ENCODE data around the gene LIN7B. TPM values are rescaled to one million over a fixed set of nuclear protein-coding genes. Genes with fewer than 3 reads are reported as not detected.

LIN7B gene
- total and polyA plus RNA-seq, 2 of the 13 experiments (the other 11 are each of a cell fraction or from before 2014, with no cell fraction given) = 5.3 to 7.6 TPM

GRCh38 chr19:49085020-49085867, 28.9 kb upstream of the LIN7B start, which contains the start of gene SNRNP70 (continued):
- peak; percentile 69; the same call in 1 of the 2 replicates for TF ChIP-seq CBFB (CRISPR knock-in tag; IDR thresholded peaks at IDR 0.05)
- TF ChIP-seq CERS6 (CRISPR knock-in tag; IDR thresholded peaks at IDR 0.05) = no peak; the same call in 1 of the 2 replicates
- TF ChIP-seq LCORL (IDR thresholded peaks at IDR 0.05) = no peak
- TF ChIP-seq LCORL (CRISPR knock-in tag; IDR thresholded peaks at IDR 0.05) = peak; percentile 65; the same call in 1 of the 2 replicates
- TF ChIP-seq ZNF563 (CRISPR knock-in tag; IDR thresholded peaks at IDR 0.05) = peak; percentile 46
- TF ChIP-seq DNMT1 (CRISPR knock-in tag; IDR thresholded peaks at IDR 0.05) = no peak
- peak; percentile 27; the same call in 1 of the 2 replicates for TF ChIP-seq TARDBP (CRISPR knock-in tag; IDR thresholded peaks at IDR 0.05)
- no peak; the same call in 1 of the 2 replicates for TF ChIP-seq POGZ (CRISPR knock-in tag; IDR thresholded peaks at IDR 0.05)
- TF ChIP-seq ZNF790 (CRISPR knock-in tag; IDR thresholded peaks at IDR 0.05; ENCODE audit: borderline replicate concordance) = peak; percentile 90; the same call in 1 of the 2 replicates
- TF ChIP-seq, protein P1, sequence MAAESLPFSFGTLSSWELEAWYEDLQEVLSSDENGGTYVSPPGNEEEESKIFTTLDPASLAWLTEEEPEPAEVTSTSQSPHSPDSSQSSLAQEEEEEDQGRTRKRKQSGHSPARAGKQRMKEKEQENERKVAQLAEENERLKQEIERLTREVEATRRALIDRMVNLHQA (CRISPR knock-in tag; IDR thresholded peaks at IDR 0.05) = no peak
- TF ChIP-seq NCOA2 (CRISPR knock-in tag; IDR thresholded peaks at IDR 0.05) = peak; percentile 62; the same call in 1 of the 2 replicates
- TF ChIP-seq YY1 (IDR thresholded peaks at IDR 0.05; ENCODE audit: insufficient read depth, insufficient replicate concordance, low read depth, low read length) = peak; percentile 44
- TF ChIP-seq FLYWCH1 (CRISPR knock-in tag; IDR thresholded peaks at IDR 0.05) = no peak
- TF ChIP-seq, protein P2, sequence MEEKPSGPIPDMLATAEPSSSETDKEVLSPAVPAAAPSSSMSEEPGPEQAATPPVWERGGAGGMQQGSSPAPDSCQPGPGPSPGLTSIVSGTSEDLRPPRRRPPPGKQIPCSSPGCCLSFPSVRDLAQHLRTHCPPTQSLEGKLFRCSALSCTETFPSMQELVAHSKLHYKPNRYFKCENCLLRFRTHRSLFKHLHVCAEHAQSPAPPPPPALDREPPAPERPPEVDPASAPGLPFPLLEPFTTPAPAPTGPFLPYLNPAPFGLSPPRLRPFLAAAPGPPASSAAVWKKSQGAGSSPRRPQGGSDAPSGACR (CRISPR knock-in tag; IDR thresholded peaks at IDR 0.05) = peak; percentile 83
- no peak; the same call in 1 of the 2 replicates for TF ChIP-seq ZNF33B (CRISPR knock-in tag; IDR thresholded peaks at IDR 0.05)
- peak; percentile 13; the same call in 1 of the 2 replicates for TF ChIP-seq ZNF280D (CRISPR knock-in tag; IDR thresholded peaks at IDR 0.05)
- peak; percentile 79; the same call in 1 of the 2 replicates for TF ChIP-seq KDM3A (CRISPR knock-in tag; IDR thresholded peaks at IDR 0.05; ENCODE audit: low read depth)
- 0 out of 2 replicates have a peak, but pooled peaks have one; percentile 43 for TF ChIP-seq ZBTB42 (CRISPR knock-in tag; IDR thresholded peaks at IDR 0.05)
- peak; percentile 57; the same call in 1 of the 2 replicates for TF ChIP-seq RXRB (CRISPR knock-in tag; IDR thresholded peaks at IDR 0.05; ENCODE audit: borderline replicate concordance)
- no peak for TF ChIP-seq NFRKB (IDR thresholded peaks at IDR 0.05)
- TF ChIP-seq ADNP (CRISPR knock-in tag; IDR thresholded peaks at IDR 0.05) = no peak
- no peak for TF ChIP-seq JUNB (CRISPR knock-in tag; IDR thresholded peaks at IDR 0.05; ENCODE audit: borderline replicate concordance)
- TF ChIP-seq TFAP4 (IDR thresholded peaks at IDR 0.05; ENCODE audit: borderline replicate concordance, low read depth) = no peak
- TF ChIP-seq SNAPC5 (CRISPR knock-in tag; IDR thresholded peaks at IDR 0.05; ENCODE audit: borderline replicate concordance) = 0 out of 2 replicates have a peak, but pooled peaks have one; percentile 35

All from HepG2 (cell line).